Peyer's patch (tissue), 4 donors: ENCODE measurements around the gene IL1RAPL1. TPM values are rescaled to one million over a fixed set of nuclear protein-coding genes. Genes with fewer than 3 reads are reported as not detected.

ENCODE experiments used
- DNase-seq, 3 donors: peaks; one replicate each; pipeline ENCODE4 v3.0.0-alpha.2; 2017 to 2019
- H3K27ac ChIP-seq, 4 donors: fragments of 200-600 bp; sonication (generic); one replicate each; pipeline ENCODE4 v1.5.1; 2016 to 2019
- H3K27me3 ChIP-seq, 2 donors: fragments of 200-600 bp; sonication (generic); one replicate each; pipeline ENCODE4 v1.5.1; 2019
- H3K36me3 ChIP-seq, 3 donors: fragments of 200-600 bp; sonication (generic); one replicate each; pipeline ENCODE4 v1.5.1; 2016 to 2019
- H3K4me1 ChIP-seq, 4 donors: fragments of 200-600 bp; sonication (generic); one replicate each; pipeline ENCODE4 v1.5.1; 2016 to 2019
- H3K4me3 ChIP-seq, 4 donors: fragments of 200-600 bp; sonication (generic); 1 replicate in 3 of 4; 2 replicates in 1 of 4; pipeline ENCODE4 v1.5.1; 2016 to 2019; ENCODE audit warnings: mild to moderate bottlenecking in 1 of 4
- H3K9me3 ChIP-seq, 4 donors: fragments of 200-600 bp; sonication (generic); one replicate each; pipeline ENCODE4 v1.5.1; 2016 to 2019; ENCODE audit warnings: mild to moderate bottlenecking in 1 of 4
- POLR2A ChIP-seq, 2 donors: fragments of 450-650 bp; IDR thresholded peaks; one replicate each; pipeline ENCODE4 v1.5.1; 2017; ENCODE audit warnings: antibody characterized with exemption in 2 of 2, mild to moderate bottlenecking in 2 of 2, moderate library complexity in 2 of 2
- total RNA-seq, 4 donors: library from RNA; depleted of rRNA; stranded (reverse); fragments of >200 nt; gene quantifications; one replicate each; pipeline ENCODE4 v1.1.0, GENCODE V29; 2016
- TF ChIP-seq, protein P1 (sequence below), 6 experiments: fragments of 450-650 bp in 4 of 6; fragments of 200-600 bp in 2 of 6; sonication (generic) in 1 of 6; IDR thresholded peaks; one replicate each; pipeline ENCODE4 v1.5.1; 2017 to 2019; ENCODE audit warnings: antibody characterized with exemption in 6 of 6, mild to moderate bottlenecking in 3 of 6, moderate library complexity in 1 of 6

The IL1RAPL1 gene
- total RNA-seq, 4 donors from 2014 or later, result not detected

DNA sequence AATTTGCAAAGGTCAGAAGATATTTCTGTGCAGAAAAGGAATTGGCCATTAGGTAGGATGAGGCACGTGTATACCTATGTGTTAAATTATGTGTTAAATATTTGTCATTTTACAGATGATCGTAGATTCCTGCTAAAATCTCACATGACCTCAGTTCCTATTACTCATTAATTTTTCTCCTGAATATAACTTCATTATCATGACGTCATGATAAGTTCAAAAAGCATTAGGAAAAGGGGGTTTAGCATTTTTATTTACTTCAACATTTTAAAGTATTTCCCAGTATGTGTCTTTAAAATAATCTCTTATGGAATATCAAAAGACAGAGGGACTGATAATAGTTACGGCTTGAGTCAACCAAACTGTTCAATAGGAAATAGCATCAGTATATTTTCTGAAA lies 372.8 kb downstream of the IL1RAPL1 start:
- no peaks in the 10 kb centered on the region for H3K4me1 ChIP-seq
- no peaks in the 10 kb centered on the region for H3K27me3 ChIP-seq
- TF ChIP-seq, protein P1, sequence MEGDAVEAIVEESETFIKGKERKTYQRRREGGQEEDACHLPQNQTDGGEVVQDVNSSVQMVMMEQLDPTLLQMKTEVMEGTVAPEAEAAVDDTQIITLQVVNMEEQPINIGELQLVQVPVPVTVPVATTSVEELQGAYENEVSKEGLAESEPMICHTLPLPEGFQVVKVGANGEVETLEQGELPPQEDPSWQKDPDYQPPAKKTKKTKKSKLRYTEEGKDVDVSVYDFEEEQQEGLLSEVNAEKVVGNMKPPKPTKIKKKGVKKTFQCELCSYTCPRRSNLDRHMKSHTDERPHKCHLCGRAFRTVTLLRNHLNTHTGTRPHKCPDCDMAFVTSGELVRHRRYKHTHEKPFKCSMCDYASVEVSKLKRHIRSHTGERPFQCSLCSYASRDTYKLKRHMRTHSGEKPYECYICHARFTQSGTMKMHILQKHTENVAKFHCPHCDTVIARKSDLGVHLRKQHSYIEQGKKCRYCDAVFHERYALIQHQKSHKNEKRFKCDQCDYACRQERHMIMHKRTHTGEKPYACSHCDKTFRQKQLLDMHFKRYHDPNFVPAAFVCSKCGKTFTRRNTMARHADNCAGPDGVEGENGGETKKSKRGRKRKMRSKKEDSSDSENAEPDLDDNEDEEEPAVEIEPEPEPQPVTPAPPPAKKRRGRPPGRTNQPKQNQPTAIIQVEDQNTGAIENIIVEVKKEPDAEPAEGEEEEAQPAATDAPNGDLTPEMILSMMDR (IDR thresholded peaks at IDR 0.05), result no peak
- no peak for TF ChIP-seq POLR2A (IDR thresholded peaks at IDR 0.05)
- H3K27ac ChIP-seq, result no peak overlapping the region
- H3K9me3 ChIP-seq, result no peaks in the 10 kb centered on the region
- DNase-seq, result no peak
- no peak overlapping the region for H3K4me3 ChIP-seq
- no peaks in the 10 kb centered on the region for H3K36me3 ChIP-seq

DNA sequence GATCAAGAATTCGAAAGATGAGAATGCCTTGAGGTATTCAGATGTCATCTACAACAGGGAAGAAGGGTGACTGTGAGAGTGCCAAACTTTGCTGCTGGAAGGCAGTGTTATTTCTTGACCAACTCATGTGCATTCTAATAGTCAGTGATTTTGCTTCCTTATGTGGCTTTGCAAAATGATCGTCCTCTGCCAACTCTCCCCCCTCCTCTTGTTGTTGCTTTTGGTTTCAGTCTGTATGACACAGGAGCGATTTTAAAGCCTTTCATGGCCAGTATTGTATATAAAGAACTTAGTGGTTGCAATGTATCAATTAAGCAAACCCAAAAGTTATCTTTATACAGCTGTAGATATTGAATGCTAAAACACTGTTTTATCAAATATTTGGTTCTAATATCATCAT lies 379.1 kb downstream of the IL1RAPL1 start:
- H3K27me3 ChIP-seq, result no peaks in the 10 kb centered on the region
- no peak for DNase-seq
- H3K4me3 ChIP-seq, result no peak overlapping the region
- H3K9me3 ChIP-seq, result no peaks in the 10 kb centered on the region
- TF ChIP-seq POLR2A (IDR thresholded peaks at IDR 0.05), result no peak
- TF ChIP-seq, protein P1 (IDR thresholded peaks at IDR 0.05), result no peak
- no peak overlapping the region for H3K27ac ChIP-seq
- no peaks in the 10 kb centered on the region for H3K36me3 ChIP-seq
- H3K4me1 ChIP-seq, result no peaks in the 10 kb centered on the region

DNA sequence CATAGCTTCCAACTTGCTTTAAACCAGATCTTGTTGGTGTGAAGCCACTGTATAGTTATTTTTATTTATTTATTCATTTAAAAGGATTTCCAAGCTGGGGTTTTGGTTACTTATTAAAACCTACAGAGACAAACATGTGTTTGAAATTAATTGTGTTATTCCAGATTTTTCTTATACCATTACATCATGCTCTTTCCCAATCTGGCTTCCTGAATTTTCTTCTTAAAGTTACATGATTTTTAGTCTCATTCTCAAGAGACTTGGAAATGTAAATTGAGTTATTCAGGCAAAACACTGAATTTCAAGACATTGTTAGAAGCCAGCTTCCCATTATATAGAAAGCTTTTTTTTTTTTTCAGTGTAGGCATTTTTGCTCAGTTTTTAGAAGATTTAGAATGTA lies 381.9 kb downstream of the IL1RAPL1 start:
- no peaks in the 10 kb centered on the region for H3K27me3 ChIP-seq
- DNase-seq, result no peak
- no peak for TF ChIP-seq POLR2A (IDR thresholded peaks at IDR 0.05)
- TF ChIP-seq, protein P1 (IDR thresholded peaks at IDR 0.05), result no peak

DNA sequence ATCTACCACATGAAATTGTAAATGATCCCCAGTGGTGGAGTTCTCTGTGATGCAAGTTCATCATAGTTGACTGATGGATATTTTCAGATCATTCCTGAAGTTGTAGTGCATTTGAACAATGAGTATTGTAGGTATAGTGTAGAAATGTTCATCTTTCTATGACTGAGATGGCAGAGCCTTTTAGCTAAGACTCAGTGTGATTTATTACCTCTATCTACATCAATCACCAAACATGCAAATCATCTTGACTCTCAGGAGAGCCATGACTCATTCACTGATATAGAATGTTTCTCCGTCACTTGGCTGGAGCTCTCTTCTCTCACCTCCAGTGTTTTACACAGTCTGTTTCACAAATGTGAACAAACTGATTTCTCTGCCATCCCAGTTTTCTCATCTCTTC lies 392.6 kb downstream of the IL1RAPL1 start:
- Histone ChIP-seq H3K36me3 (no peaks in the 10 kb centered on the region), H3K9me3 (no peaks in the 10 kb centered on the region), H3K4me3 (no peak overlapping the region), H3K4me1 (no peaks in the 10 kb centered on the region), H3K27me3 (no peaks in the 10 kb centered on the region), H3K27ac (no peak overlapping the region)
- TF ChIP-seq, protein P1 (IDR thresholded peaks at IDR 0.05), result no peak
- TF ChIP-seq POLR2A (IDR thresholded peaks at IDR 0.05), result no peak
- no peak for DNase-seq

More for the DNA sequence above, 381.9 kb downstream of the IL1RAPL1 start:
- H3K4me1 ChIP-seq, result no peaks in the 10 kb centered on the region
- no peak overlapping the region for H3K27ac ChIP-seq
- H3K36me3 ChIP-seq, result no peaks in the 10 kb centered on the region
- no peak overlapping the region for H3K4me3 ChIP-seq
- no peaks in the 10 kb centered on the region for H3K9me3 ChIP-seq

DNA sequence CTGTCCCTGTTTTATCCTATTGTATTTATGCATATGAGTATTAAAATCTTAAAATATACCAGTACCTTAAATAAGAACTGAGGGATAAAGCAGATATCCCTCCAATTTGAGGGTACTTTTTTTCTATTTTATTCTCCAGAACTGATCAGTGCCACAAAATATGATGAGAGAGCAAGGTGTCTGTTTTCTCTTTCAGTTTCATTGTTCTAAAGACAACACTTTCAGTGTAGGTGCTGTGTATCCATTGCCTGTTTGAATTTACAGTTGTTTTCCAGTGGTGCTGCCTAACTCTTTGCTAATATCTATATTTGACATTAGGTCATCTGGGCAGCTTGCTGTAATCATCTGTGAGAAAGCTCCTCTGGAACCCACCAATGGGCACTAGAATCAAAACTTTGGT lies 394.7 kb downstream of the IL1RAPL1 start:
- no peak for DNase-seq
- TF ChIP-seq, protein P1 (IDR thresholded peaks at IDR 0.05), result no peak
- TF ChIP-seq POLR2A (IDR thresholded peaks at IDR 0.05), result no peak
- no peaks in the 10 kb centered on the region for H3K36me3 ChIP-seq
- no peak overlapping the region for H3K27ac ChIP-seq
- H3K4me1 ChIP-seq, result no peaks in the 10 kb centered on the region
- no peaks in the 10 kb centered on the region for H3K9me3 ChIP-seq
- H3K4me3 ChIP-seq, result no peak overlapping the region
- H3K27me3 ChIP-seq, result no peaks in the 10 kb centered on the region

DNA sequence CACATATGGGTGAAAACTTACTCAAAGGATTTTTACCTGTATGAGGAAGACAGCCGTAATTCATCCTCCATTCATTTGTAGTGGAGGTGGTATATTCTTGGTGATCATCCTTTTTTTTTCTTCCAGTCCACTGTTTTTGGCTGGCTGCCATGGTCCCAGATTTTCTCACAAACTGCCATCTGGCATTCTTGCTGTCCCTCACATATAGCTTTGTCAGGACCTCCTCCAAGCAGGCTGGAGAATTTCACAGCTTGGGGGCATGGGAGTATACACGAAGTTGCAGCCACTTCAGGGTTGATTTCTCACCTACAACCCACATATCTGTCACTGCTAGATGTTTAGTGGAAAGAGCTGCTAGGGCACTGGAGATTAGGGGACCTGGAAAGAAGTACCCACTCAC lies 401.0 kb downstream of the IL1RAPL1 start:
- TF ChIP-seq, protein P1 (IDR thresholded peaks at IDR 0.05), result no peak
- TF ChIP-seq POLR2A (IDR thresholded peaks at IDR 0.05), result no peak
- no peaks in the 10 kb centered on the region for H3K4me1 ChIP-seq
- DNase-seq, result no peak
- H3K36me3 ChIP-seq, result no peaks in the 10 kb centered on the region
- H3K27me3 ChIP-seq, result no peaks in the 10 kb centered on the region
- no peak overlapping the region for H3K27ac ChIP-seq
- H3K4me3 ChIP-seq, result no peak overlapping the region
- H3K9me3 ChIP-seq, result no peaks in the 10 kb centered on the region
